GM12873 (cell line): ENCODE data around the gene ATP8A2.

ENCODE experiments used
- TF ChIP-seq, protein P1 (sequence below): IDR thresholded peaks from 2 replicates; pipeline ENCODE4 v1.5.1; 2012; ENCODE audit warnings: low read depth, mild to moderate bottlenecking, moderate library complexity, low read length, control low read depth; ENCODE audit not compliant: insufficient read depth; ENCODE audit errors: missing control alignments

The ATP8A2 gene

DNA sequence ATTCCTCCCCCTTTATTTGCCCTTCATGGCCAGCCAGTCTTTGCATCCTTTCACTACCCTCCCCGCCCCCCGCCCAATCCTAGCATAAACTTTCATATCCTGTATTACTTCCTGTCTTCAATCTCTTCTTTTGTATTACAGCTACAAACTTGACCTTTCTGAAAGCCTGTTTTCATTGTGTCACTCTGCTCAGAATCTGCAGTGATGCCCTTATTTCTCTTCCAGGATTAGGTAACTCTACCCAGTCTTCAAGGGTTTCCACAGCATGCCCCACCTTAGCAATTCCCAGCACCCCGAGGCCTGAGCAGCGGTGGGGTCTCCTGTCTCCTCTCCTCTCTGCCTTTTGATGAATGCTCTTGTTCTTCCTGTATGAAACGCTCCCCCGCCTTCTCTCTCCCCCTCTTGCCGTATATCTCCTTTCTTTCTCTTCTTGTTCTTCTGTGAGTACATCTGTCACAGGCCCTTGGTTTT lies 534.5 kb downstream of the ATP8A2 start:
- TF ChIP-seq, protein P1, sequence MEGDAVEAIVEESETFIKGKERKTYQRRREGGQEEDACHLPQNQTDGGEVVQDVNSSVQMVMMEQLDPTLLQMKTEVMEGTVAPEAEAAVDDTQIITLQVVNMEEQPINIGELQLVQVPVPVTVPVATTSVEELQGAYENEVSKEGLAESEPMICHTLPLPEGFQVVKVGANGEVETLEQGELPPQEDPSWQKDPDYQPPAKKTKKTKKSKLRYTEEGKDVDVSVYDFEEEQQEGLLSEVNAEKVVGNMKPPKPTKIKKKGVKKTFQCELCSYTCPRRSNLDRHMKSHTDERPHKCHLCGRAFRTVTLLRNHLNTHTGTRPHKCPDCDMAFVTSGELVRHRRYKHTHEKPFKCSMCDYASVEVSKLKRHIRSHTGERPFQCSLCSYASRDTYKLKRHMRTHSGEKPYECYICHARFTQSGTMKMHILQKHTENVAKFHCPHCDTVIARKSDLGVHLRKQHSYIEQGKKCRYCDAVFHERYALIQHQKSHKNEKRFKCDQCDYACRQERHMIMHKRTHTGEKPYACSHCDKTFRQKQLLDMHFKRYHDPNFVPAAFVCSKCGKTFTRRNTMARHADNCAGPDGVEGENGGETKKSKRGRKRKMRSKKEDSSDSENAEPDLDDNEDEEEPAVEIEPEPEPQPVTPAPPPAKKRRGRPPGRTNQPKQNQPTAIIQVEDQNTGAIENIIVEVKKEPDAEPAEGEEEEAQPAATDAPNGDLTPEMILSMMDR: no peak

DNA sequence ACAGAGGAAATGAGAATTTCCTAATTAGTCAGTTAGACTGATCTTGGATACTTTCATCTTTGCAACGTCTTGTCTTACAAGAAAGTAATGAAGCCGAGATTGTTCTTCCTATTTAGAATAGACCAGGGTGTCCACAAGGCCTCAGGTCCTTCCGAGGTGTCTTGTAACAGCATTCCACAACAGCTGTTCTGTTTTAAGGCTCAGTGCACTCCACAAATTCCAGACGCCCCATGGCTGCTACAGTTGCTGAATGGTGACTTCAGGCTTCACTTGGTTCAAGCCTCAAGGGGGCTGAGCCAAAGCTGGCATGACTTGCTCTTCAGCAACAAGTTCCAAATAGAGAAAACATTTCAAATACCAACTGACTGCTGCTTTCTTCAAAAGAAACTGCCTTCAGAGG lies 536.6 kb downstream of the ATP8A2 start:
- TF ChIP-seq, protein P1: no peak

DNA sequence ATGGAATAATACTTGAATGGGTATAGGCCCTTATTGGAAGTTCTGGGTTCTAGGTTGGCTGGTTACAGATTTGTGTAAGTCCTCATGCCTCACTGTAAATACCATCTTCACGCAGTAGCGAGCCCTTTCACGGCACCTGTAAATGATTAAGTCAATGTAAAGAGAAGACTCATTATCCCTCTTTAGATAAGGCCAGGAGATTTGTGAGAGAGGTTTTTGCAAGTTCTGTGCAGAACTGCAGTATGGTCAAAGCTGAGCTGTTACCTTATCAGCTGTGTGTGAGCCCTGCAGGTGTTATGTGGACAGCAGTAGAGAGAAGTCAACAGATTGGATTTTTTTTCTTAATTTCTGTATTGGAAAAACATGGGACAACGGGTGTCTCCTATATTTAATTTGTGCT lies 538.5 kb downstream of the ATP8A2 start:
- TF ChIP-seq, protein P1: no peak

DNA sequence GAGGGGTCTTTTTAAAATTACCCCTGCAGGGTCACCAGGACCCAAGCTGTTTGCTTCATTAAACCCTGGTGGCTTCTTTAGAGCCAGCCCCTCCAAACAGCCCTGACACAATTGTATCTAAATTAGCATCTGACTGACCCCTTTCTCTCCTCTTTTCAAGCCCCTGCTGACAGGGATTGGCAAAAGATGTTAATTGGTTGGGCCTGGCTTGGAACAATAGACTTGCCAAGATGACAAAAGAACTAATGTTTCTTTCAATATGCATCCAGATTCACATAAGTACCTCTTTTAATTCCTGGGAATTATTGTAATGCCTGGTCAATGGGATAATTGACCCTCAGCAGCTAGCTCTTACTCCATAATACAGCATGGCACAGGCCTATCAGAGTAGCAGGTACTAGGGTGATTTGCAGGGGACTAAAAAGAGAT lies 539.2 kb downstream of the ATP8A2 start:
- TF ChIP-seq, protein P1: no peak

DNA sequence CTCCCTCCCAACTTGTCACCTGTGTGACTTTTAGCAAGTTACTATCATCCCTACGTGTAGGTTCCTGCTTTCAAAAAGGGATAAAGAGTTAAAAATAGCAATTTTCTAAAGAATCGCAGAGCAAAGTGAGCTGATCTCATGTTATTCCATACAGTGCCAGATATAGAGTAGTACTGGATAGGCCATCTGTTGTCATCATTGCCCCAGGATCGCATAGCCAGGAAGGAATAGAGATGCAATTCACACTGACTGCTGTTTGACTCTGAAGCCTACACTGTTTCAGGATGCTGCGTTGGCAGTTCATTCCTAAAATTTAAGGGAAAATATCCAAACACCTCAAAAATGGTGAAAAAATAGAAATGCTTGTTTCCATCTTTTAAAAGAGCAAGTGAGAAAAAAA lies 541.2 kb downstream of the ATP8A2 start:
- TF ChIP-seq, protein P1: no peak

DNA sequence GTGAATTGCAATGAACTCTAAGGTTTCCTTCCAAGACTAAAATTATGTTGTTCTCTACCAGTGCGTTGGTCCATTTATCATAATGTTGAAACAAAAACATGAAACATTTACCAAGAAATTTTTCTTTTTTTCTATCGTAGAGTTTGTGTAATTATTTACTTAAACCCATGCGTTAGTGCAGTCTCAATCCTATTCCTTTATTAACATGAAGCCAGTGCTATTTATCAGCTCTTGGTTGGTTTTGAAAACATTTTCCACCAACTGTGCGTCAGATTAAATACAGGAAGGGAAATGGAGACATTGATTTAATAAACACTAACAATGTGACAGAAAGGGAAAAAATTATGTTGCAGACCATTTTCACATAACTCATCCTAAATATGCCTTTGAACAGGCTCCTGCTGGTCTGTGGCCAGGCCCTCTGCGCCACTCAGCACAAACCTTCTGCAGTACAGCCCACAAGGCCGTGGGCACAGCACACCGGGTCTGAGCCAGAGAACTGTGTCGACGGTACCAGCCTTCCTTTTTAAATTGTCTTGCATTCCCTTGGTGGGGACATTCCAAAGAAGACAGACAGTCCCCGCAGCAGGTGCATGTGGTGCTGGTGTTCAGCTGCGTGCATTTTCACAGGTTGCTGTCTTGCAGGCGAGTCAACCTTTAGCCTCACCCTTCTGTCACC lies 544.2 kb downstream of the ATP8A2 start:
- TF ChIP-seq, protein P1: no peak

DNA sequence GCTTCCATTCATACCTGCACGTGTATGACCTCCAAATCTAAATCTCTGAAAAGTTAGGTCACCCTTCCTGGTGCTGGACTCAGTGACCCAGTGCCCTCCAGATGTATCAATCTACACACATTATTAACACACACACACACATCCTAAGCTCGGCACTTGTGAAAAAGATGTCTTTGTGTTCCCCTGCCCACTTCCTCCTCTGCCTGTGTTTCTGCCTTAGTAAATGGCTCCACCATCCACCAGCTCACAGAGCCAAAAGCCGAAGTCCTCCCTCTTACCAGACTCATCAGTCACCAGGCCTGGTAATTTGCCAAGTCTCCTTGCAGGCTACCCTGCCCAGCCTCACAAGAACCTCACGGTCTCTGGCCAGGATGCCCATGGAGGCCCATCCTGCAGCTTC lies 548.5 kb downstream of the ATP8A2 start:
- TF ChIP-seq, protein P1: no peak
